Thoracic aorta (tissue), 2 donors: ENCODE measurements around the gene PLEKHH2. TPM values are rescaled to one million over a fixed set of nuclear protein-coding genes. Genes with fewer than 3 reads are reported as not detected.
A peak's percentile ranks its signal among the peaks of the same experiment; 100 is the strongest.

Experiments used
- ATAC-seq: fragments of 150-250 bp; one replicate; pipeline ENCODE4 v1.8.0; 2017; ENCODE audit warnings: low read depth; ENCODE audit not compliant: insufficient number of reproducible peaks, low FRiP score
- DNase-seq: peaks from one replicate; pipeline ENCODE4 v3.0.0-alpha.2; 2020; ENCODE audit warnings: low spot score
- H3K27ac ChIP-seq, 2 donors: fragments of 200-600 bp; sonication (generic); 1 replicate in 1 of 2; 2 replicates in 1 of 2; pipeline ENCODE4 v1.5.1; 2016; ENCODE audit warnings: mild to moderate bottlenecking in 2 of 2, moderate library complexity in 2 of 2
- H3K27me3 ChIP-seq: fragments of 200-600 bp; sonication (generic); replicated peaks from 2 replicates; pipeline ENCODE4 v1.6.0; 2016; ENCODE audit warnings: mild to moderate bottlenecking; ENCODE audit not compliant: insufficient read depth
- H3K36me3 ChIP-seq: fragments of 200-600 bp; sonication (generic); one replicate; pipeline ENCODE4 v1.5.1; 2016
- H3K4me1 ChIP-seq, 2 donors: fragments of 200-600 bp; sonication (generic); 1 replicate in 1 of 2; 2 replicates in 1 of 2; pipeline versions ENCODE4 v1.5.1 to v1.6.0; 2016; ENCODE audit warnings: low read depth in 2 of 2, mild to moderate bottlenecking in 1 of 2; ENCODE audit not compliant: control insufficient read depth in 1 of 2
- H3K4me3 ChIP-seq: fragments of 200-600 bp; sonication (generic); 2 replicates; pipeline ENCODE4 v1.5.1; 2016; ENCODE audit warnings: mild to moderate bottlenecking
- H3K9me3 ChIP-seq: fragments of 200-600 bp; sonication (generic); 2 replicates; pipeline ENCODE4 v1.5.1; 2016
- CTCF ChIP-seq: fragments of 200-600 bp; sonication (generic); IDR thresholded peaks from one replicate; pipeline ENCODE4 v1.5.1; 2019; ENCODE audit warnings: antibody characterized with exemption
- total RNA-seq, 2 donors: library from RNA; depleted of rRNA; stranded (reverse); fragments of >200 nt; gene quantifications; one replicate each; pipeline versions ENCODE4 v1.1.0 to v1.2.3, GENCODE V29; 2016

The PLEKHH2 gene
- total RNA-seq, 2 donors from 2014 or later = 23.3 to 29.5 TPM

- Histone ChIP-seq H3K27me3 (no peaks in the 10 kb centered on the region), H3K4me1 (peaks cover 3 to 12% of the 10 kb centered on the region in 2 donors), H3K27ac (peak overlapping the region in 1 of 2 donors; percentile 67), H3K4me3 (no peak overlapping the region), H3K36me3 (peaks cover 4% of the 10 kb centered on the region), H3K9me3 (no peaks in the 10 kb centered on the region)
- ATAC-seq (no peak), DNase-seq (no peak)
- no peak for TF ChIP-seq CTCF
These were observed 100.8 kb downstream of the PLEKHH2 start for GRCh38 chr2:43737855-43738254.

GRCh38 chr2:43738257-43738656 lies 101.2 kb downstream of the PLEKHH2 start:
- Histone ChIP-seq H3K36me3 (peaks cover 4% of the 10 kb centered on the region), H3K4me1 (peaks cover 3 to 12% of the 10 kb centered on the region in 2 donors), H3K27me3 (no peaks in the 10 kb centered on the region), H3K27ac (peak overlapping the region in 1 of 2 donors; percentile 67), H3K4me3 (no peak overlapping the region), H3K9me3 (no peaks in the 10 kb centered on the region)
- DNase-seq (no peak), ATAC-seq (no peak)
- no peak for TF ChIP-seq CTCF

- Histone ChIP-seq H3K4me3 (no peak overlapping the region), H3K27ac (no peak overlapping the region), H3K27me3 (no peaks in the 10 kb centered on the region), H3K4me1 (peaks cover 6 to 47% of the 10 kb centered on the region in 2 donors), H3K9me3 (no peaks in the 10 kb centered on the region), H3K36me3 (peaks cover 4% of the 10 kb centered on the region)
- no peak for TF ChIP-seq CTCF
- ATAC-seq (no peak), DNase-seq (no peak)
These were observed 106.6 kb downstream of the PLEKHH2 start for GRCh38 chr2:43743706-43744105.

GRCh38 chr2:43745457-43745856 lies 108.4 kb downstream of the PLEKHH2 start:
- H3K27me3 ChIP-seq = no peaks in the 10 kb centered on the region
- peaks cover 6 to 58% of the 10 kb centered on the region in 2 donors for H3K4me1 ChIP-seq
- no peak for TF ChIP-seq CTCF
- H3K36me3 ChIP-seq = peaks cover 4% of the 10 kb centered on the region
- no peaks in the 10 kb centered on the region for H3K9me3 ChIP-seq
- no peak for DNase-seq
- H3K4me3 ChIP-seq = no peak overlapping the region
- H3K27ac ChIP-seq = peak overlapping the region; percentile 62 to 76
- ATAC-seq = no peak

GRCh38 chr2:43748333-43748732 lies 111.3 kb downstream of the PLEKHH2 start:
- ATAC-seq = no peak

More at GRCh38 chr2:43748333-43748732, 111.3 kb downstream of the PLEKHH2 start:
- TF ChIP-seq CTCF = no peak
- Histone ChIP-seq H3K4me1 (peaks cover 6 to 58% of the 10 kb centered on the region in 2 donors), H3K36me3 (no peaks in the 10 kb centered on the region), H3K4me3 (no peak overlapping the region), H3K27ac (peak overlapping the region in 1 of 2 donors; percentile 76), H3K27me3 (no peaks in the 10 kb centered on the region), H3K9me3 (no peaks in the 10 kb centered on the region)
- no peak for DNase-seq
